ENCODE measurements around the gene COL4A6.

Gene COL4A6

GRCh38 chrX:108148524-108148923 is 289.7 kb downstream of the COL4A6 start:
- DNase-seq: no peak

GRCh38 chrX:108138814-108139702 is 299.2 kb downstream of the COL4A6 start:
- no peak for DNase-seq

GRCh38 chrX:108134724-108135123 is 303.5 kb downstream of the COL4A6 start:
- no peak for DNase-seq

DNA sequence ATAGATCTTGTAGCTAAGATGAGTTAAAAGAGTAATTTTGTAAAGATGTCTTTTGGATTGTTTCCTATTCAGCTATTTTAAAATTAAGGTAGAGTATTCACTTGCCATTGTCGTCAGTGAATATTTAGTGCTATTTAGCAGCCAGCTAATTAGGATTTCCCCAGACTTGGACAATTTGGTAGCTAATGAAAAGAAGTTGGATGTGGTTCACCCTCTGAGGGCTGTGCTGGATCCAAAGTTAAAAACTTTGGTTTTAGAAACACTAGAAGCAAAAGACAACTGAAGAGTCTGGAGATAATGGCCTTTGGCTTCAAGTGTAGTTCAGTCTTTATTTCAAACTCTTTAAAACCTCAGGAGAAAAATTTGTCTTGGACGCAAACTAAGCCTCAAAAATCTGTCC is 305.3 kb downstream of the COL4A6 start:
- DNase-seq: peak in 1 of 2 donors; percentile 2

DNA sequence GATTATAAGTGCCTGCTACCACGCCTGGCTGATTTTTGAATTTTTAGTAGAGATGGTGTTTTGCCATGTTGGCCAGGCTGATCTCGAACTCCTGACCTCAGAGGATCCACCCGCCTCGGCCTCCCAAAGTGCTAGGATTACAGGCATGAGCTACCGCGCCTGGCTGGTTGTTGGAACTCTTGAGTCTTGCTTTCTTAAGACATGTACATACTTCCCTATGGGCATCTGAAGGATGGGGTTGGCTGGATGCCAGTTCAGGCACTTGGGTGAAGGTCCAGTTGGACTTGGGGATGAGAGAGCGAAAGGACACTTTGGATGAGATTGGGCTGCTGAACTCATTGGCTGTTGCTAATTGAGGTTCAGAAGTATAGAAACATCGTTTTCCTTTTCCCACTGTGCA is 306.2 kb downstream of the COL4A6 start:
- DNase-seq: no peak

GRCh38 chrX:108131471-108131870 is 306.8 kb downstream of the COL4A6 start:
- DNase-seq: no peak

GRCh38 chrX:108130889-108131288 is 307.3 kb downstream of the COL4A6 start:
- DNase-seq: no peak

GRCh38 chrX:108127152-108127551 is 311.1 kb downstream of the COL4A6 start:
- no peak for DNase-seq

DNA sequence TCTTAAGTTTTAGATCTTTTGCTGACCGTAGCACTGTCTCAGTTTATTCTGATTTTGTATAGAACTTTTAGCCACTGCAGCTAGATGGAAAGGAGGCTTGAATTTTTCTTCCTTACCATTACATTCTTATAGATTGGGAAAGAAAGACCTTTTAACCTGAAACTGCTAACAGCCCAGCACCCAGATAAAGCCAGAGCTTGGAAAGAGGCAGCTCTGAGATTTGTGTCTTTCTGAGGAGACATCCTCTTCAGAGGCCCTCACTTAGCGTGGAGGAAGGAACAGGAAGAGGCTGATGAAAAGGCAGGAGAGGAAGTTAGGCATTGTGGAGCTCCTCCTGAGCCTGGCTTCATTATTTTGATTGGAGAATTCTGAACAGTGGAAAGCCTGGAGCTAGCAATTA is 311.6 kb downstream of the COL4A6 start:
- DNase-seq: no peak

DNA sequence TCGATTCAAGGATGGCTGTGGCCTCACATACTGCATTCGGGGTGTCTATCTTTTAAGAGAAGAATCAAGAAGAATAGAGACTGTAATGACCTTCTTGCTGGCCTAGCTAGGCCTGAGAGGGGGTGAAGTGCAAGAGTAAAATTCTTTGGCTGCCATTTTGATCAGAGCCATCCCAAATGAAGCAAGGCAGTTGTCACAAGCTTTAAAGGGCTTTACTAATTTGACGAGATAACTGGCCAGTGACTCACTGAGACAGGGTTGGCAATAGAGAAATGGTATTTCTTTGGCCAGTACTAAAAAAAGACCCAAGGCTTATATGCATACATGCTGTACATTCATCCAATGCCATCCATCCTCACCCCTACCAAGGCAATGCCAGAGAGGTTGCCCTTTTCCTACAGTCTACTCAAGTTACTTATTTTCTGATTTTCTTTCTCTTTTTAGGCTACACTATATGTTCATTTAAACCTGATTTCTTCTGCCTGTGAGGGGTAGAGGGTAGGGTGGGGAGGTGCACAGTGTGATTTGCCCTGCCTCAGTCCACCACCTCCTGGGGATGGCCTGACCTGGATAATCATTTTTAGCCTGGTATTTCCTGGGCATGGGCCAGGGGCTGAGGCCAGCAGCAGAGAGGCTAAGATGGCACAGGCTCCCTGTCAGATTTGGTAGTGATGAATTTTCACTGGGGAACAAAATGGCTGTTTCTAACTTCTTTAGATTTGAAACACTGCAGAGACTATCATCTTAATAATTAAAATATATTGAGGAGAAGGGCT is 314.4 kb downstream of the COL4A6 start:
- no peak for DNase-seq

GRCh38 chrX:108122748-108123147 is 315.5 kb downstream of the COL4A6 start:
- DNase-seq: no peak

DNA sequence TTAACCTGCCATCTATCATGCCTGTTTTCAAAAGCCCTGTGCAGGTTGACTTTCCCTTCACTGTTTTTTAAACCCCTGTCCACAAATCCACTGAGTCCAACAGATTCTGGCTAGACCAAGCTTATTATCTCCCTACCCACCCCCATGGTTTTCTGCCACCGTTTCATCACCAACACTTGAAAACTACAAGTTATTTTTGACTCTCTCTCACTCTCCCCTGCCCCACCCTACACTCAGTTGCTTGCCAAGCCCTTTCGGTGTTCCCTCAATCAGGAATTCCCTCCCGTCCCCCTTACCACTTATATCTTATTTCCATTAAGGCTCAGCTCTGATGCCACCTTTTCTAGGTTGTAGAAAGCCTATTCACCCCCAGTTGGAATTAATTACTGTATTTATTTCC is 316.9 kb downstream of the COL4A6 start:
- DNase-seq: no peak

- no peak for DNase-seq
Measured at GRCh38 chrX:108117988-108118387, 320.2 kb downstream of the COL4A6 start.

GRCh38 chrX:108114541-108114940 is 323.7 kb downstream of the COL4A6 start:
- DNase-seq: no peak
